Ramos (cell line): Measurements from ENCODE around the gene NCF4.

Source experiments
- in situ Hi-C: fragments of 300-500 bp; cut with MboI; formaldehyde crosslinking; loops from one replicate; pipeline ENCODE4 v1.14.3; 2022; ENCODE audit warnings: low sequenced_read_pairs; ENCODE audit not compliant: unreplicated experiment

Gene NCF4

DNA sequence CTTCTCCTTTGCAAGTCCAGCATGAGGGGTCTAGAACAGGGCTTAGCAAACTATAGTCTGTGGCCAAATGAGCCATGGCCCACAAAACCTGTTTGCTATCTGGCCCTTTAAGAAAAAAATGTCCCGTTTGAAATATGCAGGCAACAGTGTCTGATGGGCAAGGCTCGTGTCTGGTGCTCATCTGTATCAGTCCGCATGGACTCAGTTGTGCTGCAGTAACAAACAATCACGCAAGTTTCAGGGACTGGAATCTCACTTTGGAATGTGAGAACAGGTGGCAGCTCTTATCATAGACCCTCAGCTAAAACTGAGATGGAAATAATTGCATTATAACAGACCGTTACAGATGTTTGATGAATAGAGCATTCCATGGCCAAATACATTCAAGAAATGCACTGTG is 24.9 kb upstream of the NCF4 start:
- in situ Hi-C loops, result no loop called here

DNA sequence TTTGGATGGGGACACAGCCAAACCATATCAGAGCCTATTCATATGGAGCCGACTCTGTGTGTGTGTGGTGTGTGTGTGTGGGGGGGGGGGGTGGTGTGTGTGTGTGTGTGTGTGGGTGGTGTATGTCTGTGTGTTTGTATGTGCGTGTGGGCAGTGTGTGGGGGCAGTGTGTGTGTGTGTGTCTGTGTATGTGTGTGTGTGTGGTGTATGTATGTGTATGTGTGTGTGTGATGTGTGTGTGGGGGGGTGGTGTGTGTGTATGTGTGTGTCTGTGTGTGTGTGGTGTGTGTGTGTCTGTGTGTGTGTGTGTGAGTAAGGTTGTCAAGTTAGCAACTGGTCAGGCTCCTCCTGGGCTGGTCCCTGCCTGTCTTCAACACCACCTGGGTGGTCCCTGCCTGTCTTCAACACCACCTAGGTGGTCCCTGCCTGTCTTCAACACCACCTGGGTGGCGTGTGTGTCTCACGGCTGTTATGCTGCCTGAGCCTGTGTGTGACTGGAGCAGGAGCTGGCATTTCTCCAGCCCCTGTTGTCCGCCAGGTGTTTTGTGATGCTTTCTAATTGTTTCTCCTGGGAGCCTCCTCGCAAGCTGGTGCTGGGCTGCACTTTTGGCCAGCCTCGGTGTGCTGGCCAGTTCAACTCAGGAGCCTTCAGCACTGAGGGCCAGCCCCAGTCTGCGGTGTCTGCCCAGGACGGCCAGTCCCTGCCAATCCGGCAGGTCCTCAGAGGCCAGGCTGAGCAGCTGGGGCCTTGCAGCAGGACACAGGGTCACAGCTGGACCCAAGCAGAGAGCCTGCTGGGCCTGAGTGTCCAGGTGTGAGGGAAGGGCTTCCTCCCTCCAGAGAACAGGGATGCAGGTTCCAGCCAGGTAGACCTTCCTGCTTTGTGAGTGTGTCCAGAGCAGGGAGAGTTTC is 22.4 kb upstream of the NCF4 start:
- in situ Hi-C loops, result no loop called here

DNA sequence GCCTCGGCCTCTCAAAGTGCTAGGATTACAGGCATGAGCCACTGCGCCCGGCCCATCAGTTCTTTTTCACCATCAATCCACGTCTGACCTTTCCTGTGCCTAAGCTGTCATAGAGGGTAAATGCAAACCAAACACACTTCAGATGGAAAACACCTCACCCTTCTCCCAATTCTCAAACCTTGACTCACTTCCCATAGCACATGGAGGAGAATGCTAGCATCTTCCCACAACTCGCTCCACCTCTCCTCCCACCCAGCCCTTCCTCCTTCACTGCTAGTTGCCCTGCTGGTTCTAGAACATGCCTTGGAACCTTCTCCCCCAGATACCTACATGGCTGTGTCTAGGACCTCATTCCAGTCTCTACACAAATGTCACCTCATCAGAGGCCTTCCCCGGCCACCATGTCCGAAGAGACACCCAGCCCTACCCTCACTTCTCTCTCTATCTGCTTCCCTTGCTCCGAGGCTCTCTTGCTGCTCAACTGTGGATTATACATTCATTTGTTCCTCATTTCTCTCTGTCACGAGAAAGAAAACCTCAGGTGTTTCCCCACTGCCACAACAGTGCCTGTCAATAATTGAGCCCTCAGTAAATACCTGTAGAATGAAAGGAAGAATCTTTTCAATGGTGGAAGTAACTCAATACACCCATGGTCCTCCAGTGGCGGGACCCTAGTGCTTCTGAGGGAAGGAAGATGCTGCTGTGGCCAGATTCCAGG is 21.3 kb upstream of the NCF4 start:
- in situ Hi-C loops, result no loop called here

DNA sequence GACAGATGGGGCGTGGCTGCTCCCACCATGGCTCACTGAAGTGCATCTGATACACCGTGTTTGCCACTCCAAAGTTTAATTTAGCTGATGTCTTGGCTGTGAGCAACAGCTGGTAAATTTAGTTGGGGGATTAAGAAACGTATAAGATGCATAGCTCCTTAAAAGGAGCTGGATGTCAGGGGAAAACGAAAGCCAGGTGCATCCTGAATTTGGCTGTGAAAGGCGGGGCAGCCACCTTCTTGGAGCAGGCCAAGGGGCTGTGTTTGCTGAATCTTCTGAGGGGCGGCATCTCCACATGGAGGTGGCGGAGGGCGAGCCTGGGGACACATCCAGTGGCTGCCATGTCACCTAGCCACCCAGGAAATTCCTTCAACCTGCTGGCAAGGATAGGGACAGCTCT is 20.7 kb upstream of the NCF4 start:
- in situ Hi-C loops, result no loop called here

DNA sequence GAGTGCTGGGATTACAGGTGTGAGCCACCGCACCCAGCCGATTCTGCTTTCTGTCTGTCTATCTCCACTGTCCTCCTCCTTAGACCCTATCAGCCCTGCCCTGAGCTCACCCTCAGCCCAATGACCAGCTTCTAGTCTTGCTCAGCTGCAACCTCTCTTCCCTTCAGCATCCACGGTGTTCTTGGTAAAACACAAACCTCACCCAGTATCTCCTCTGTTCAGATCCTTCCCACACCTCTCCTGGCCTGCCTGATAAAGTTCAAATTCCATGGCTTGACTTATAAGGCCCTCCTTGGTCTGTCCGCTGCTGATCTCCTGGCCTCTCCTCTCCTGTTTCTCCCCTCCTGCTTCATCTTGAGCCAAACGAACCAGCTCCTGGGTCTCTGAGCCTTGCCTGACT is 14.5 kb upstream of the NCF4 start:
- in situ Hi-C loops, result no loop called here

DNA sequence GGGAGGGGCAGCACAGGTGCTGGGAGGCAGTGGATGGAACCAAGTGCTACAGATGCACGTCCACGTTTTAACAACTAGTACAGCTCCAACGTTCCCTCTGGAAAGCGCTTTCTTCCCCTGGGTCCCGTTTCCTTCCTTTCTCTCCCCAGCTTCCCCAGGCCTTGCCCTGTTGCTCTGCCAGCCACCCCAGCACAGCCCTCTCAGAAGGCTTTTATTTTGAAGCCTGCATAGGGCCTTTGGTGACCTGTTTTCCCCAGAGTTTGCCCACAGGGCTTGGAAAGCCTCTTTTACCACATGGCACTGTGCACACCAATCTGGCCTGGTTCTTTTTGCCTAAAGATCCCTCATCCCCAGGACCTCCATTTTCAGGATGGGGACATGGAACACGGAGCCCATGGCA is 13.9 kb upstream of the NCF4 start:
- in situ Hi-C loops, result no loop called here

DNA sequence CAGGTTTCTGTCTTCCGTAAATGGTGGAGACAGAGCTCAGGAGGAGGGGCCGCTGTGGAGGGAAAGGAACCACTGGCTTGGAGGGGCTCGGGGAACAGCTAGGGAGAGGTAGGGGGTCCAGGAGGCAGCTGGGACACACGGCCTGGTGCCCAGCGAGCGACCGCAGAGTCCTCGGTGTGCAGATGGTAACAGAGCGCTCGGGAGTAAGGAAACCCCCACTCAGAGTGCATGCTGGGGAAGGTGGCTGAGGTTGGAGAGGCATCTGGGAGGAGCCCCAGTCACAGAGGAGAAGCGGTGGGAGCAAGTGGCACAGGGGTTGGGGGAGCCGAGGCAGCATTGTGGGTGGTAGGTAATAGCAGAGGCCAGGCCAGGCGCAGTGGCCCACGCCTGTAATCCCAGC is 10.8 kb upstream of the NCF4 start:
- in situ Hi-C loops, result no loop called here

DNA sequence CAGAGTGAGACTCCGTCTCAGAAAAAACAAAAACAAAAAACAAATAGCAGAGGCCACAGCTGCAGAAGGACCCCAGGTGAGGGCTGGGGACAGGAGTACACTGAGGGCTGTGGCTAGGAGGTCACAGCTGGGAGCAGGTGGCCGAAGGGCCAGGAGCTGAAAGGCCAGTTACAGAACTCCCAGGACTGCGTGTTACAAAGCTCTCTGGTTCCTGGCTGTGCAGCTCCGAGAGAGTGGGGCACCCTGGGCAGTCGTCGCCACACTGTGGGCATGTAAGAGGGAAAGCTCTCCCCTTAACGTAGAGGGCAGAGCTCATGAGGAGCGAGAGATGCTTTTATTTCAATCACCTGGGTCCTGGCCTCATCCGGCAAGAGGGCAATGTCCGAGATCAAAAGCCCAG is 10.1 kb upstream of the NCF4 start:
- in situ Hi-C loops, result no loop called here

DNA sequence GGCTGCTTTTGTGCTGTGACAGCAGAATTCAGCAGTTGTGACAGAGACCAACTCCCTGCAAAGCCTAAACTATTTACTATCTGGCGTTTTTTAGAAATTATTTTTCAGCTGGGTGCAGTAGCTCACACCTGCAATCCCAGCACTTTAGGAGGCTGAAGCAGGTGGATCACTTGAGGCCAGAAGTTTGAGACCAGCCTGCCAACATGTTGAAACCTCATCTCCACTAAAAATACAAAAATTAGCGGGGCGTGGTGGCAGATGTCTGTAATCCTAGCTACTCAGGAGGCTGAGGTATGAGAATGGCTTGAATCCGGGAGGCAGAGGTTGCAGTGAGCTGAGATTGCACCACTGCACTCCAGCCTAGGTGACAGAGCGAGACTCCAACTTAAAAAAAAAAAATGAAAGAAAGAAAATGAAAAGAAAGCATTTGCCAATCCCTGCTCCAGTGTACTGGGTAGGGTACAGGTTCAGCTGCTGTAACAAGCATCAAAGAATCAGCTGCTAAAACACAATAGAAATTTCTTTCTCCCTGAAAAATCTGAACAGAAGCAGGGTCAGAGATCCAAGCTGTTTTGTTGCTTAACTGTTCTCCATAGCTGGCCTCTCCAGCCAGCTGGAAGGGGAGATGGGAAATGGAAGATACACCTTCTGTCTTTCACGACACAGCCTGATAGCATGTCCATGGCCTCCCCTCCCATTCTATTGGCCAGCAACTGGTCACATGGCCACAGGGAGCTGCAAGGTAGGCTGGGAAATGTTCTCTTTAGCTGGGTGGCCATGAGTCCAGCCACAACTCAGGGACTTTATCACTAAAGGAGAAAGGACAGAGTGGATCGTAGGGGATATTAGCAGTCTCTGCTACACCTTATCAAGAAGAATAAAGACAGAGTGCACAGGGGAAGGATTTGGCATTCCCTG is 8.5 kb upstream of the NCF4 start:
- in situ Hi-C loops, result no loop called here

DNA sequence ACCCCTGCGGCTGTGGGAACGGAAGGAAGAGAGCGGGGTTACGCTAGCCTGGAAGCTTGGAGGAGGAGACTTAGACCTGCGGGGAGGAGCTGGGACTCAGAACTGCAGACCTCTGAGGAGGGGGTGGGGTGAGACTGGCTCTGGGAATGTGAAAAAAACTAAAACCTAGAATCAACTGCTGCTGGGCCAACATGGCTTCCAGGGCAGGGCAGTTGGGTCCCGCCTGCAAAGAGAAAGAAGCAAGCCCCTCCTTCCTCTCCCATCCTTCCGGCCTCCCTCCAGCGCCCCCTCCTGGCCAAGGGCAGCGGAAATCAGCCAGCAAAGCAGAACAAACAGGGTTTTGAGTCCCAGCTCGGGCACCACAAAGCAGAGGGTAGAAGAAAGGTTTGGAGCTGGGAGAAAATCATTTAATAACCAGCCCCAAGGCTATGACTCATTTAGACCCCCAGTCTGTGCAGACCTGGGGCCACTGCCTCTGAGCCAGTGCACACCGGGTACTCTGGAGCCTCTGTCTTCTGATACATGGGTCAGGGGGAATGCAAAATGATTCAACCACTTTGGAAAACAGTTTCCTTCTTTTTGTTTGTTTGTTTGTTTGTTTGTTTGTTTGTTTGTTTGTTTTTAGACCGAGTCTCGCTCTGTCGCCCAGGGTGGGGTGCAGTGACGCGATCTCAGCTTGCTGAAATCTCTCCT is 7.3 kb upstream of the NCF4 start:
- in situ Hi-C loops, result no loop called here

GRCh38 chr22:36855478-36855877 is 5.3 kb upstream of the NCF4 start:
- in situ Hi-C loops, result no loop called here

DNA sequence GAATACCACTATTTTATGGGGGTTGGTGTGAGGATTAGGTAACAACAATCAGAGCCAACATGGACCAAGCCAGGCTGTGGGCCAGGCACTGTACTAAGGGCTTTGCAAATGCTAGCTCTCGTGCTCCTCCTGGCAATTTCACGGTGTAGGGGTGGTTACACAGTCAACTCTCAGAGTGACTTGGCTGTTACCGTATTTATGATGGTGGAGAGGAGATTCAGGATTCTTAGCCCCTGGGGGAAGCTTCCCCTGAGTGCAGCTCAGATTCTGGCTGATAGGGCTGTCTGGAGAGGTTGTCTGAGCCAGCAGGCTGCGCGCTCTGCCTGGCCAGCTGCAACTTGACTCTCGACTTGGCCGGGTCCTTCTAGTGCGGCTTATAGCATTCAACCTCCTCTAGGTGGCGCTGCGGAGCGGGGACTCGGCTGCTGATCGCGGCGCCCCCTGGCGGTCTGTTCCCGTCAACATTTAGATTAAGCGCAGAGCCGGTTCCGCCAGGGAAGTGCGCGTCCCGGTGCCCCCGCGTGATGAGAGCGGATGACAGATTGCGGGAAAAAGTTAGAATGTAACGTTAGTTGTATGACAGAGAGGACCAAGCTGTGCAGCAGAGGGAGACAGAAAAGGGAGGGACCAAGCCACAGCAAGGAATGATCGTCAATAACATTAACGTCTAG is 4.5 kb upstream of the NCF4 start:
- in situ Hi-C loops, result no loop called here

DNA sequence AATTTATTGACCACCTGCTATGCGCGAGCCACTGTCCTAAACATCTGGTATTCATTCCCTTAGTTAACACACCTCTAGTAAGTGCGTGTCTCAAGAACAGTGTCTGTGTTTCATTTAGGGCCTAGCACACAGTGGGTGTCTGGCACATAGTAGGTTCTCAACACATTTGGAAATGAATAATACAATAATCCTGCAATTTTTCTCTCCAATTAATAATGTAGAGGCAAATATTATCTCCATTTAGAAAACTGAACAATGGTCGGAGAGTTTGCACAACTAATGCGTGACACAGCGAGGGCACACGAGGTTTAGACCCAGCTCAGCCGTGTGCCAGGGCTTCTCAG is 4.0 kb upstream of the NCF4 start:
- in situ Hi-C loops, result no loop called here

DNA sequence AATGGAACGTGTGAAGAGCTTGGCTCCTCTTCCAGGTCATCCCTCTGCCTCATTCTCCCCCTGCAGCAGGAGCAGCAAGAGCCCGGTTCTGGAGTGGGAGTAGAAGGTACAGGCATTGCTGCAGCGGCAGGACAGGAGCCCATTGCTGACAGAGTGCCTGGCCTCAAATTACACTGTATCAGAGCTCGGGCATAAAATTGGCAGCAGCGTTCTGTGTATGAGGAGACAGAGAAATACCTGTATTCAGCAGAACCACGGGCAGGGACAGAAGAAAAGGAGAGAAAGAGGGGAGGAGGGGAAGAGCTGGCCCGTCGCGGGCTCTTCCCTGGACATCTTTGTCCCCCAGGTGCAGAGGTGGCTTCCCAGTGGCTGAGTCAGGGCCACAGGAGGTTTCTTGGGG is 2.6 kb upstream of the NCF4 start:
- in situ Hi-C loops, result no loop called here

DNA sequence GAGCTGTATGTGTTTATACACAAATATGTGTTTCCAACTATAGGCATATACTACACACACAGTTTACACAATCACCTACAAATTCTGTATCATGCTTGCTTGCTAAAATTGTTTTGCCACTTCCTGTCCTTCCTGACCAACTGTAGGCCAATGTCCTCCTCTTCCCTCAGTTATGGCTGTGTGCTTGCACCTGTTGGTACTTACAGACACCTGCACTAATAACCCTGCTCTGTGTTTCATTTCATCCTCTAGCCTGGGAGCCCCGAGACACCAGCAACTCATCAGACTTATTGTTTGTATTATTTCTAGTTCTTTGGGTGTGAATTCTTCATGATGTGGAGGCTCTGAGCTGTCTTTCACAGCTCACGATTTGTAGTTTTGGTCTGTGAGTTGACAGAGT is 1.8 kb upstream of the NCF4 start:
- in situ Hi-C loops, result no loop called here

DNA sequence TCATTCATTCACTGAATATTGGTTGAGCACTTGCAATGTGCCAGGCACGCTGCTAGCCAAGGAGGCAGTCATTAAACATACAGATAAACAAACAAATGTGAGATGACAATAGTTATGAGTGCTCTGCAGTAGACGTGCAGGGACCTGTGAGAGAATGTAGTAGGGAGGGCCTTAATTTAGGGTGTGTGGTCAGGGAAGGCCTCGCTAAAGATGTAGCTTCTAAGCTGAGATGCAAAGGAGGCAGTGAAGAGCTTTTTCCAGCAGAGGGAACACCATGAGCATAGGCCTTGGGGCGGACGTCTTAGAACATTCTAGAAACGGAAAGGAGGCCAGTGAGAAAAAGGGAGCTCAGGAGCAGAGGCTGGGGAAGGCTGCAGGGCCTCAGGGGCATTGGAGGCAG is 789 bp upstream of the NCF4 start:
- in situ Hi-C loops, result no loop called here

DNA sequence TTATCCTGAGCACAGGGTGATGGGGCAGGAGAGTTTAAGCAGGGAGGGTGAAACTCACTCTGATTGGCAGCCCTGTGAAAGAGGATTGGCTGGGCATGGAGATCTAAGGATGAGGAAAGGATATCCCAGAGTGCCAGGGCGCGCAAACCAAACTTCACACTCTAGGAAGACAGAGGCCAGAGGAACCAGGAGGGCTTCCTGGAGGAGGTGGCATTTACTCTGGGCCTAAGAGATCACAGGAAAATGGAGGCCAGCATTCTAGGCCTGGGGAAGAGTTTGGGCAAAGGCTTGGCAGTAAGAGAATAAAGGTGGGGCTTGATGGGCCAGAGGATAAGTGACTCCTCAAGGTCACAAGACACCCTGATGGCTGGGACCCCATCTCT is 377 bp upstream of the NCF4 start:
- in situ Hi-C loops, result no loop called here

DNA sequence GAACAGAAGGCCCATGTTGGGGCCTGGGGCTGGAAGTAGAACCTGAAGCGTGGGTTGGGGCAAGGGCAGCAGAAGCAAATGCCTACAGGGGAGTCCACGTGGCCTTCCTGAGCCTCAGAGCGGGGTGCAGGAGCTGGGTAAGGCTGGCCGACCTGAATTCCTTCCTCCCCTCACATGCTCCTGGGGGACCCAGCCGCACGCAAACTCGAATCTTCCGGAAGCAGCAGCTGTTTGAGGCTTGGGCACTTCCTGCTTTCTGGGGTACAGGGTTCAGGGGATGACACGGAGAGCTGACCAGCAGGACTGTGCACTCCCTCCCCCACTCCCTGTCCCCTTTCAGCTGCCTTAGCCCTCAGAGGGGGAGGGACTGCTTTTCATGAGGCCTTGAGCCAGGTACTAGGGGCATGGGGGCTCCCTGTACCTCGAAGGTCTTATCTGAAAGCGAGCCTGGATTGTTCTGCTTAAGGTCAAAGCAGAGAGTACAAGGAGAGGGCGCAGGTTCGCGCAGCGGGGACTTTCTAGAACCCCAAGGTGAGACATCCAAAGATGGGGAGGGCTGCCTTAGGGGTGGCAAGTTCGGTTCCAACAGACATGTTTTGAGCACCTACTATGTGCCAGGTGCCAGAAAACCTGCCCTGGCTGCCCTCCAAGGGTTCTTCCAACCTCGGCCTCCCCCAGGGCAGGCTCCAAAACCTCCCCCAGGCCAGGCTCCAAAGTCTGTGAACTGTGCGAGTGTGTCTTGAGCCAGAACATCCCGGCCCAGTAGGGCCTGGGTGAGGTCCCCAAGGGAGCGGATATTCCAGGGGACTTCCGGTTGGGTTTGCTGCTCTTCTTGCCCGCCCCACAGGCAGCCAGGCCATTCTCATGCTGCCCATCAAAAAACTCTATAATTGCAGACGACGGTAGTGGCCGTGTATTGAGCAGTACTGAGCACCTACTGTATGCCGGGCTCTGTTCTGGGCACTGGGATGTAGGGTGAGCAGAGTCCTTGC is 1.7 kb downstream of the NCF4 start:
- in situ Hi-C loops, result no loop called here

- in situ Hi-C loops, result no loop called here
Measured at GRCh38 chr22:36863281-36863680, 2.5 kb downstream of the NCF4 start.
